SU-DHL-6 (cell line): ENCODE measurements around the gene PADI3.
"Not testable (repeated sequence)": the region's sequence is repeated elsewhere in the genome, so short reads cannot be mapped to it uniquely, and the experiment has no call there.

ENCODE experiments used
- H2AFZ ChIP-seq: fragments of 200-600 bp; sonication (generic); 2 replicates; pipeline ENCODE4 v1.6.1; 2014; ENCODE audit warnings: low read depth, mild to moderate bottlenecking, moderate library complexity, mixed read lengths, antibody characterized with exemption, low read length; ENCODE audit not compliant: severe bottlenecking
- H3F3A ChIP-seq: fragments of 200-600 bp; shearing (Covaris generic); 2 replicates; pipeline ENCODE4 v1.6.0; 2016; ENCODE audit warnings: antibody characterized with exemption, mild to moderate bottlenecking; ENCODE audit not compliant: insufficient read depth
- H3K27ac ChIP-seq: fragments of 200-600 bp; sonication (generic); 2 replicates; pipeline ENCODE4 v1.5.1; 2016; ENCODE audit warnings: low read depth, mild to moderate bottlenecking, low read length, moderate library complexity, mixed read lengths
- H3K27me3 ChIP-seq: fragments of 200-600 bp; sonication (generic), shearing (Covaris generic); 2 replicates; pipeline ENCODE4 v1.6.0; 2014; ENCODE audit warnings: mild to moderate bottlenecking, low read length
- H3K36me3 ChIP-seq: fragments of 200-600 bp; sonication (generic); 2 replicates; pipeline ENCODE4 v1.6.1; 2014; ENCODE audit warnings: mild to moderate bottlenecking, low read length, mixed read lengths
- H3K4me2 ChIP-seq: fragments of 300-600, 200-600 bp; shearing (Covaris generic), sonication (generic); 2 replicates; pipeline ENCODE4 v1.6.0; 2014; ENCODE audit warnings: low read length, low read depth, mild to moderate bottlenecking; ENCODE audit not compliant: poor library complexity, severe bottlenecking
- H3K4me3 ChIP-seq: fragments of 200-600 bp; sonication (generic); 2 replicates; pipeline ENCODE4 v1.5.1; 2014; ENCODE audit warnings: antibody characterized with exemption, low read length, mild to moderate bottlenecking, mixed read lengths; ENCODE audit not compliant: insufficient read depth, poor library complexity, severe bottlenecking
- H3K79me2 ChIP-seq: fragments of 200-600 bp; sonication (generic); 2 replicates; pipeline ENCODE4 v1.6.1; 2014; ENCODE audit warnings: mild to moderate bottlenecking, low read length, moderate library complexity; ENCODE audit not compliant: insufficient read depth
- H3K9ac ChIP-seq: fragments of 200-600 bp; sonication (generic); 2 replicates; pipeline ENCODE4 v1.7.0; 2014; ENCODE audit warnings: mild to moderate bottlenecking, low read length
- H3K9me2 ChIP-seq: fragments of 200-600 bp; sonication (generic); replicated peaks from 2 replicates; pipeline ENCODE4 v1.6.1; 2014; ENCODE audit warnings: low read length; ENCODE audit not compliant: insufficient read depth
- H3K9me3 ChIP-seq: fragments of 200-600 bp; sonication (generic); 2 replicates; pipeline ENCODE4 v1.6.1; 2014; ENCODE audit warnings: low read length, mixed read lengths; ENCODE audit not compliant: insufficient read depth
- H4K20me1 ChIP-seq: fragments of 200-600 bp; sonication (generic); 2 replicates; pipeline ENCODE4 v1.6.1; 2014; ENCODE audit warnings: low read depth, mild to moderate bottlenecking, antibody characterized with exemption, low read length, moderate library complexity, mixed read lengths
- EZH2phosphoT487 ChIP-seq: fragments of 200-600 bp; sonication (generic), shearing (Covaris generic); conservative IDR thresholded peaks from 2 replicates; pipeline ENCODE4 v1.6.1; 2018; ENCODE audit warnings: mild to moderate bottlenecking, antibody characterized with exemption, low read length, moderate library complexity, mixed read lengths
- TF ChIP-seq, protein P1 (sequence below): fragments of 200-600 bp; sonication (generic); IDR thresholded peaks from one replicate; pipeline ENCODE4 v1.5.1; 2017; ENCODE audit warnings: antibody characterized with exemption, mild to moderate bottlenecking, low read length, moderate library complexity; ENCODE audit not compliant: insufficient read depth, poor library complexity, severe bottlenecking

Gene PADI3

GRCh38 chr1:17239420-17239819 lies 9.5 kb upstream of the PADI3 start:
- Histone ChIP-seq H3K79me2 (no peaks in the 10 kb centered on the region), H3F3A (no peaks in the 10 kb centered on the region), H4K20me1 (no peaks in the 10 kb centered on the region), H3K36me3 (no peaks in the 10 kb centered on the region), H3K9me2 (no peaks in the 10 kb centered on the region), H3K27ac (no peak overlapping the region), H3K4me2 (no peak overlapping the region), H3K27me3 (no peaks in the 10 kb centered on the region), H3K9me3 (no peaks in the 10 kb centered on the region), H2AFZ (no peak overlapping the region), H3K9ac (no peak overlapping the region), H3K4me3 (no peak overlapping the region)
- no peak for TF ChIP-seq EZH2phosphoT487
- TF ChIP-seq, protein P1, sequence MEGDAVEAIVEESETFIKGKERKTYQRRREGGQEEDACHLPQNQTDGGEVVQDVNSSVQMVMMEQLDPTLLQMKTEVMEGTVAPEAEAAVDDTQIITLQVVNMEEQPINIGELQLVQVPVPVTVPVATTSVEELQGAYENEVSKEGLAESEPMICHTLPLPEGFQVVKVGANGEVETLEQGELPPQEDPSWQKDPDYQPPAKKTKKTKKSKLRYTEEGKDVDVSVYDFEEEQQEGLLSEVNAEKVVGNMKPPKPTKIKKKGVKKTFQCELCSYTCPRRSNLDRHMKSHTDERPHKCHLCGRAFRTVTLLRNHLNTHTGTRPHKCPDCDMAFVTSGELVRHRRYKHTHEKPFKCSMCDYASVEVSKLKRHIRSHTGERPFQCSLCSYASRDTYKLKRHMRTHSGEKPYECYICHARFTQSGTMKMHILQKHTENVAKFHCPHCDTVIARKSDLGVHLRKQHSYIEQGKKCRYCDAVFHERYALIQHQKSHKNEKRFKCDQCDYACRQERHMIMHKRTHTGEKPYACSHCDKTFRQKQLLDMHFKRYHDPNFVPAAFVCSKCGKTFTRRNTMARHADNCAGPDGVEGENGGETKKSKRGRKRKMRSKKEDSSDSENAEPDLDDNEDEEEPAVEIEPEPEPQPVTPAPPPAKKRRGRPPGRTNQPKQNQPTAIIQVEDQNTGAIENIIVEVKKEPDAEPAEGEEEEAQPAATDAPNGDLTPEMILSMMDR = no peak

GRCh38 chr1:17241011-17241779 lies 7.7 kb upstream of the PADI3 start:
- H3K27me3 ChIP-seq = not testable (repeated sequence)

DNA sequence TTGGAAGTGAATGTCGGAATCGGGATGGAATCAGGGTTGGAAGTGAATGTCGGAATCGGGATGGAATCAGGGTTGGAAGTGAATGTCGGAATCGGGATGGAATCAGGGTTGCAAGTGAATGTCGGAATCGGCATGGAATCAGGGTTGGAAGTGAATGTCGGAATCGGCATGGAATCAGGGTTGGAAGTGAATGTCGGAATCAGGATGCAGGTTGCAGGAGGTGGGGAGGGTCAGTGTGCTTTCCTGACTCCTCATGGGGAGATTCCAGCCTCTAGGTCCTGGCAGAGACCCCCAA lies 7.2 kb upstream of the PADI3 start:
- H3K36me3 ChIP-seq, H4K20me1 ChIP-seq, H3K9me2 ChIP-seq, H2AFZ ChIP-seq, H3K4me3 ChIP-seq, H3K9me3 ChIP-seq, H3K27ac ChIP-seq, H3K4me2 ChIP-seq, H3K79me2 ChIP-seq, H3K9ac ChIP-seq, H3K27me3 ChIP-seq, H3F3A ChIP-seq: not testable (repeated sequence)

More at GRCh38 chr1:17241011-17241779, 7.7 kb upstream of the PADI3 start:
- not testable (repeated sequence) for H3K9ac ChIP-seq, H4K20me1 ChIP-seq, H3F3A ChIP-seq, H3K36me3 ChIP-seq, H3K4me2 ChIP-seq, H2AFZ ChIP-seq, H3K27ac ChIP-seq, H3K79me2 ChIP-seq, H3K9me3 ChIP-seq, H3K4me3 ChIP-seq, H3K9me2 ChIP-seq

DNA sequence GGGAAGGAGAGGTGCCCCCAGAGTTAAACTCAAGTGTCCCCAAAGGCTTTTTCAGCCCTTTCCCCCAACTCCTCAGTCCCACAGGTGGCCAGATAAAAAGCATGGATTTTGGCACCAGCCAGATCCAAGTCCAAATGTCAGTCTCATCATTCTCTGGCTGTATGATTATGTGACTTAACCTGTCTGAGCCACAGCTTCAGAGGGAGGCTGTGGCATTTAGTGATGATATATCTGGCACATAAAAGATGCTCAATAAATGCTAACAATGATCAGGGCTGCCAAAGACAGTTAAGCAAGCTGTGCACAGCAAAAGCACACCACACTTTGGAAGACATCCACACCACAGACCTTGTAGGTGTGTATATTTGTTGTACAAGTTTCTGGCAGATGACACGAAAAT lies 5.6 kb upstream of the PADI3 start:
- TF ChIP-seq EZH2phosphoT487 = no peak
- TF ChIP-seq, protein P1 = no peak
- no peaks in the 10 kb centered on the region for H4K20me1 ChIP-seq
- no peak overlapping the region for H3K4me3 ChIP-seq
- no peaks in the 10 kb centered on the region for H3K9me2 ChIP-seq
- H3K79me2 ChIP-seq = no peaks in the 10 kb centered on the region
- H3F3A ChIP-seq = no peaks in the 10 kb centered on the region
- H3K9me3 ChIP-seq = no peaks in the 10 kb centered on the region
- H2AFZ ChIP-seq = no peak overlapping the region
- H3K36me3 ChIP-seq = no peaks in the 10 kb centered on the region
- no peak overlapping the region for H3K9ac ChIP-seq
- H3K27me3 ChIP-seq = no peaks in the 10 kb centered on the region
- no peak overlapping the region for H3K27ac ChIP-seq
- no peak overlapping the region for H3K4me2 ChIP-seq
